Panc1 (cell line): ENCODE results near the gene KCNJ13. TPM values are rescaled to one million over a fixed set of nuclear protein-coding genes. Genes with fewer than 3 reads are reported as not detected.

Experiments
- ATAC-seq: fragments of 200-7000 bp; cut with Tn5 transposase; 2 replicates; pipeline ENCODE4 v1.9.1; 2020; ENCODE audit warnings: mild to moderate bottlenecking, moderate library complexity
- BruUV-seq: library from RNA; stranded (reverse); fragments of 400-500 nt; replicated peaks from 2 replicates; lab custom pipeline; 2021; lab: Mats Ljungman, UMichigan
- CTCF ChIA-PET: fragments of 300-600 bp; sonication (Branson Sonifier 250); formaldehyde crosslinking; loops from one replicate; lab custom pipeline; 2022; ENCODE audit warnings: antibody characterized with exemption; lab: Charles Lee
- POLR2A ChIA-PET: fragments of 300-600 bp; sonication (Branson Sonifier 250); formaldehyde crosslinking; loops from one replicate; lab custom pipeline; 2022; ENCODE audit warnings: antibody characterized with exemption; lab: Charles Lee
- DNase-seq: peaks from one replicate; pipeline ENCODE4 v3.0.0-alpha.2; 2010; ENCODE audit warnings: low read depth, low spot score
- H3K27ac ChIP-seq: 2 replicates; pipeline ENCODE4 v1.5.1; 2011; ENCODE audit warnings: mild to moderate bottlenecking, low read length, inconsistent platforms
- H3K27me3 ChIP-seq: fragments of 200-500 bp; sonication (Bioruptor generic); 2 replicates; pipeline ENCODE4 v1.6.0; 2014; ENCODE audit warnings: low read length, inconsistent platforms; ENCODE audit not compliant: control insufficient read depth, insufficient read depth
- H3K36me3 ChIP-seq: fragments of 200-500 bp; sonication (Bioruptor generic); 2 replicates; pipeline ENCODE4 v1.5.1; 2014; ENCODE audit warnings: inconsistent platforms, mild to moderate bottlenecking, low read length, moderate library complexity; ENCODE audit not compliant: control insufficient read depth, insufficient read depth
- H3K4me1 ChIP-seq: 2 replicates; pipeline ENCODE4 v1.5.1; 2011; ENCODE audit warnings: inconsistent platforms, mild to moderate bottlenecking, low read length, moderate library complexity; ENCODE audit not compliant: control insufficient read depth, insufficient read depth
- H3K4me3 ChIP-seq, 2 experiments: 2 replicates each; pipeline ENCODE4 v1.5.1; 2011 to 2012; ENCODE audit warnings: low read depth in 2 of 2, low read length in 2 of 2, mild to moderate bottlenecking in 2 of 2, inconsistent platforms in 1 of 2, moderate library complexity in 1 of 2
- H3K9me3 ChIP-seq: fragments of 200-500 bp; sonication (Bioruptor generic); 2 replicates; pipeline ENCODE4 v1.5.1; 2014; ENCODE audit warnings: low read depth, mild to moderate bottlenecking, inconsistent platforms, low read length, moderate library complexity; ENCODE audit not compliant: control insufficient read depth, insufficient read depth
- POLR2AphosphoS5 ChIP-seq: IDR thresholded peaks from 2 replicates; pipeline ENCODE4 v1.6.1; 2012; ENCODE audit warnings: mild to moderate bottlenecking, low read depth, low read length, moderate library complexity
- SIN3A ChIP-seq: IDR thresholded peaks from 2 replicates; pipeline ENCODE4 v1.6.1; 2012; ENCODE audit warnings: low read depth, mild to moderate bottlenecking, low read length, moderate library complexity, borderline replicate concordance; ENCODE audit not compliant: insufficient read depth
- TCF7L2 ChIP-seq: IDR thresholded peaks from 2 replicates; pipeline ENCODE4 v1.6.1; 2011; ENCODE audit warnings: mild to moderate bottlenecking, low read depth, low read length, inconsistent platforms
- in situ Hi-C: cut with HindIII; loops from 2 replicates; pipeline ENCODE4 v1.10.0; 2016; ENCODE audit warnings: low sequenced_read_pairs, low pct_unique_long_range_greater_than_20kb
- intact Hi-C: fragments of 100-400 bp; cut with micrococcal nuclease; formaldehyde crosslinking; loops from one replicate; pipeline ENCODE4 v1.10.0; 2022; ENCODE audit not compliant: unreplicated experiment
- total RNA-seq: library from RNA; stranded (reverse); gene quantifications from one replicate; pipeline ENCODE4 v1.2.1, GENCODE V29; 2021; ENCODE audit not compliant: unreplicated experiment
- TF ChIP-seq, protein P1 (sequence below), 2 experiments: IDR thresholded peaks; 2 replicates each; pipeline ENCODE4 v1.6.1; 2011 to 2012; ENCODE audit warnings: low read depth in 2 of 2, control low read depth in 1 of 2, low read length in 1 of 2, mild to moderate bottlenecking in 1 of 2, moderate library complexity in 1 of 2; ENCODE audit not compliant: insufficient read depth in 1 of 2
- TF ChIP-seq, protein P2 (sequence below): fragments of 450-650 bp; IDR thresholded peaks from 2 replicates; pipeline ENCODE4 v1.5.1; 2017; ENCODE audit warnings: mild to moderate bottlenecking

Gene KCNJ13
- total RNA-seq, 1 experiment from 2014 or later, result 1.1 TPM

DNA sequence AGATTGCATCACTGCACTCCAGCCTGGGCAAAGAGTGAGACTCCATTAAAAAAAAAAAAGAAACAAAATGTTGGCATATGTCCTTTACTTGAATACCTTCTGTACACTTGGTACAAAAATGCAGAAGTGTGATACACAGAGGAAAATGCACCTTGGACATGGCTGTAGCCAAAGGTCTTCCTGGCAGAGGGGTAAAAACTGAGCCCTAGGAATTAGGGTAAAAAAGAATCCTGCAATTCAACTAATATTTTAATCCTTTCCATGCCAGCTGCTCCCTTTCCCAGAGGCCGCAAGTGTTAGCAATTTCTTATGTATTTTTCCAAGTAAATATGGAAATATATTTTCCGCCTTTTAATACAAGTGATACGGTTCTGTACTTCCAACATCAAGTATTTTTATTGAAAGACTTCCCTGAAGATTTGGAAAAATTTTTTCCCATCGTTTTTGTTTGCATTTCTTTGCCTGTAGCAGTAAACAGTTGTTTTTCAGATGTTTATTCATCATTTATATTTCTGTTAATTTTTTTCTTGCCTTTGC lies 26.2 kb downstream of the KCNJ13 start:
- ChIA-PET CTCF (no interaction called here), POLR2A (no interaction called here)
- no peaks in the 10 kb centered on the region for H3K27me3 ChIP-seq
- BruUV-seq, result no TSS peak
- in situ Hi-C loops, result no loop called here
- H3K4me1 ChIP-seq, result peaks cover 4% of the 10 kb centered on the region; the same call in 1 of the 2 replicates
- peaks cover 34% of the 10 kb centered on the region for H3K36me3 ChIP-seq
- DNase-seq (no peak), ATAC-seq (no peak)
- TF ChIP-seq, protein P1, sequence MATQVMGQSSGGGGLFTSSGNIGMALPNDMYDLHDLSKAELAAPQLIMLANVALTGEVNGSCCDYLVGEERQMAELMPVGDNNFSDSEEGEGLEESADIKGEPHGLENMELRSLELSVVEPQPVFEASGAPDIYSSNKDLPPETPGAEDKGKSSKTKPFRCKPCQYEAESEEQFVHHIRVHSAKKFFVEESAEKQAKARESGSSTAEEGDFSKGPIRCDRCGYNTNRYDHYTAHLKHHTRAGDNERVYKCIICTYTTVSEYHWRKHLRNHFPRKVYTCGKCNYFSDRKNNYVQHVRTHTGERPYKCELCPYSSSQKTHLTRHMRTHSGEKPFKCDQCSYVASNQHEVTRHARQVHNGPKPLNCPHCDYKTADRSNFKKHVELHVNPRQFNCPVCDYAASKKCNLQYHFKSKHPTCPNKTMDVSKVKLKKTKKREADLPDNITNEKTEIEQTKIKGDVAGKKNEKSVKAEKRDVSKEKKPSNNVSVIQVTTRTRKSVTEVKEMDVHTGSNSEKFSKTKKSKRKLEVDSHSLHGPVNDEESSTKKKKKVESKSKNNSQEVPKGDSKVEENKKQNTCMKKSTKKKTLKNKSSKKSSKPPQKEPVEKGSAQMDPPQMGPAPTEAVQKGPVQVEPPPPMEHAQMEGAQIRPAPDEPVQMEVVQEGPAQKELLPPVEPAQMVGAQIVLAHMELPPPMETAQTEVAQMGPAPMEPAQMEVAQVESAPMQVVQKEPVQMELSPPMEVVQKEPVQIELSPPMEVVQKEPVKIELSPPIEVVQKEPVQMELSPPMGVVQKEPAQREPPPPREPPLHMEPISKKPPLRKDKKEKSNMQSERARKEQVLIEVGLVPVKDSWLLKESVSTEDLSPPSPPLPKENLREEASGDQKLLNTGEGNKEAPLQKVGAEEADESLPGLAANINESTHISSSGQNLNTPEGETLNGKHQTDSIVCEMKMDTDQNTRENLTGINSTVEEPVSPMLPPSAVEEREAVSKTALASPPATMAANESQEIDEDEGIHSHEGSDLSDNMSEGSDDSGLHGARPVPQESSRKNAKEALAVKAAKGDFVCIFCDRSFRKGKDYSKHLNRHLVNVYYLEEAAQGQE (IDR thresholded peaks at IDR 0.05; ENCODE audit: insufficient read depth in 1 of 2, low read depth in 2 of 2, low read length in 1 of 2), result no peak
- TF ChIP-seq, protein P2, sequence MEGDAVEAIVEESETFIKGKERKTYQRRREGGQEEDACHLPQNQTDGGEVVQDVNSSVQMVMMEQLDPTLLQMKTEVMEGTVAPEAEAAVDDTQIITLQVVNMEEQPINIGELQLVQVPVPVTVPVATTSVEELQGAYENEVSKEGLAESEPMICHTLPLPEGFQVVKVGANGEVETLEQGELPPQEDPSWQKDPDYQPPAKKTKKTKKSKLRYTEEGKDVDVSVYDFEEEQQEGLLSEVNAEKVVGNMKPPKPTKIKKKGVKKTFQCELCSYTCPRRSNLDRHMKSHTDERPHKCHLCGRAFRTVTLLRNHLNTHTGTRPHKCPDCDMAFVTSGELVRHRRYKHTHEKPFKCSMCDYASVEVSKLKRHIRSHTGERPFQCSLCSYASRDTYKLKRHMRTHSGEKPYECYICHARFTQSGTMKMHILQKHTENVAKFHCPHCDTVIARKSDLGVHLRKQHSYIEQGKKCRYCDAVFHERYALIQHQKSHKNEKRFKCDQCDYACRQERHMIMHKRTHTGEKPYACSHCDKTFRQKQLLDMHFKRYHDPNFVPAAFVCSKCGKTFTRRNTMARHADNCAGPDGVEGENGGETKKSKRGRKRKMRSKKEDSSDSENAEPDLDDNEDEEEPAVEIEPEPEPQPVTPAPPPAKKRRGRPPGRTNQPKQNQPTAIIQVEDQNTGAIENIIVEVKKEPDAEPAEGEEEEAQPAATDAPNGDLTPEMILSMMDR, result no peak
- no peak for TF ChIP-seq SIN3A
- TF ChIP-seq TCF7L2, result no peak
- no peak for TF ChIP-seq POLR2AphosphoS5
- no peak overlapping the region for H3K27ac ChIP-seq
- no peaks in the 10 kb centered on the region for H3K9me3 ChIP-seq
- intact Hi-C loops, result no loop called here
- no peak overlapping the region for H3K4me3 ChIP-seq

DNA sequence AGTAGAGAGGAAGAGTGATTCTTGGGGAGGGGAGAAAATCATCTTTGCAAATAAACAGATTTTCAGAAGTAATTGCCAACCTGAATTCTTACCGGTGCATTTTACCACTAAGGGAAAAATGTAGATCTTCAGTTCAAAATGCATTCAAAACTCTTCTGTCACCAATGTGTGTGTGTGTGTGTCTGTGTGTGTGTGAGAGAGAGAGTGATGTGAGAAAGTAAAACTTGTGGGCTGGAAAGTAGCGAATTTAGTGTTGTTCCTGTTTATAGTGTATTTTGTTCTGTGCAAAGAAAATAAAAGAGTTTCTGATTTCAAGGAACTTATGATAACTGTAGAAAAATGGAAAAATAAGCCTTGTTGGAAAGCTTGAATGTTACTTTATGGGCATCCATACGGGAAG lies 27.0 kb downstream of the KCNJ13 start:
- no peak for DNase-seq
- Histone ChIP-seq H3K4me3 (no peak overlapping the region), H3K4me1 (peaks cover 10% of the 10 kb centered on the region; the same call in 1 of the 2 replicates), H3K9me3 (no peaks in the 10 kb centered on the region), H3K36me3 (peaks cover 29% of the 10 kb centered on the region), H3K27me3 (no peaks in the 10 kb centered on the region), H3K27ac (no peak overlapping the region)
- BruUV-seq, result TSS peak; percentile 45
- ChIA-PET CTCF (no interaction called here), POLR2A (no interaction called here)
- in situ Hi-C loops, result no loop called here
- TF ChIP-seq POLR2AphosphoS5 (no peak), TCF7L2 (no peak), SIN3A (no peak)
- TF ChIP-seq, protein P2, result no peak
- TF ChIP-seq, protein P1 (IDR thresholded peaks at IDR 0.05; ENCODE audit: insufficient read depth in 1 of 2, low read depth in 2 of 2, low read length in 1 of 2), result no peak
- no peak for ATAC-seq
- intact Hi-C loops, result no loop called here
